Measurements from ENCODE around the gene PAFAH1B1.

The PAFAH1B1 gene

GRCh38 chr17:2723505-2723996 is 130.1 kb downstream of the PAFAH1B1 start:
- no peak for DNase-seq

GRCh38 chr17:2723997-2724783 is 130.7 kb downstream of the PAFAH1B1 start:
- no peak for DNase-seq

DNA sequence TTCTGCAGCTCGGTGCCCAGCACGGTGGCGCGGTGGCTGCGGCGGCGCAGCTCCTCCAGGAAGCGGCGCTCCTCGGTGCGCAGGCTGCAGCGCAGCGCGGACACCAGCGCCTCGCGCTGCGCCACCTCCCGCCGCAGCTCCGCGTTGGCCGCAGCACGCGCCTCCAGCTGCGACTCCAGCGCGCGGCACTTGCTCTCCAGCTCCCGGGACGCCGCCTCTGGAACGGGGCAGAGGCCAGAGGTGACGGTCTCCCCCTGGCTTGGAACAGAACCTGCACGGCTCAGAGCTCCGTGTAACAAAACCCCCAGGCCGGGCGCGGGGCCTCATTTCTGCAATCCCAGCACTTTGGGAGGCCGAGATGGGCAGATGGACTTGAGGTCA is 131.3 kb downstream of the PAFAH1B1 start:
- peak; percentile 16 for DNase-seq

- no peak for DNase-seq
Measured at GRCh38 chr17:2730764-2731353, 137.4 kb downstream of the PAFAH1B1 start.

DNA sequence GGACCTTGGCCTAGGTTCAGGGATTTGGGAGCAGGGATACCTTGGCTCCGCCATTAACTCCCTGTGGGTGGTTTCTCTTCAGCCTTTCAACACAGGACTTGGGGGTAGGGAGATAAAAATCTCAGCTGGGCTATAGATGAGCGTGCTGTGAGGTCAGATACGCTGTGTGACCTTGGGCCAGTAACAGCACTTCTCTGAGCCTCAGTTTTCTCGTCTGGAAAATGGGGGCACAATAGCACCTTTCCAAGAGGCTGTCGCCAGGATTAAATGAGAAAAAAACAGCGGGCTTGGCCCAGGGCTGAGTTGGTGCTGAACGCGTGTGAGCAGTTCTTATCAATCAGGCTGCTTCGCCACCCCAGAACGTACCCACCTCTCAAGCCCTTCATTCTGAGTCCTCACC is 138.4 kb downstream of the PAFAH1B1 start:
- DNase-seq: no peak

DNA sequence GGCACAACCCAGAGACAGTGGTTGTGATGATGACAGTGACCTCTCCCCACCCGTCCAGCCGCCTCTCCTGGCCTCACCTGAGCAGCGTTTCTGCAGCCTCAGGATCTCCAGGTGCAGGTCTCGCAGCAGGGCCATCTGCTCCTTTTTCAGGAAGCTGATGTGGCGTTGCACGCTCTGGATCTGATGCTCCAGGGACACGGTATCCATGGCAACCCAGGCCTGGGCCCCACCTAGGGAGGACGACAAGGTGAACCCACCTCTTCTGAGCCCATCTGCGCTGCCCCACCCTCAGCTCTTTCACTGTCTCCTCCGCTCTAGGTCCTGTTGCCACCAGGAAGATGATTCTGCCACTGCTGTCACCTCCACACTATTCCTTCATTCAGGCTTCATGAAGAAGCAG is 141.5 kb downstream of the PAFAH1B1 start:
- DNase-seq: no peak

Data from activated gamma-delta T cell treated with Interleukin-2 at 50 U/mL for 16 hours (primary cell).